ENCODE measurements around the gene ZNF2.

ZNF2 gene

DNA sequence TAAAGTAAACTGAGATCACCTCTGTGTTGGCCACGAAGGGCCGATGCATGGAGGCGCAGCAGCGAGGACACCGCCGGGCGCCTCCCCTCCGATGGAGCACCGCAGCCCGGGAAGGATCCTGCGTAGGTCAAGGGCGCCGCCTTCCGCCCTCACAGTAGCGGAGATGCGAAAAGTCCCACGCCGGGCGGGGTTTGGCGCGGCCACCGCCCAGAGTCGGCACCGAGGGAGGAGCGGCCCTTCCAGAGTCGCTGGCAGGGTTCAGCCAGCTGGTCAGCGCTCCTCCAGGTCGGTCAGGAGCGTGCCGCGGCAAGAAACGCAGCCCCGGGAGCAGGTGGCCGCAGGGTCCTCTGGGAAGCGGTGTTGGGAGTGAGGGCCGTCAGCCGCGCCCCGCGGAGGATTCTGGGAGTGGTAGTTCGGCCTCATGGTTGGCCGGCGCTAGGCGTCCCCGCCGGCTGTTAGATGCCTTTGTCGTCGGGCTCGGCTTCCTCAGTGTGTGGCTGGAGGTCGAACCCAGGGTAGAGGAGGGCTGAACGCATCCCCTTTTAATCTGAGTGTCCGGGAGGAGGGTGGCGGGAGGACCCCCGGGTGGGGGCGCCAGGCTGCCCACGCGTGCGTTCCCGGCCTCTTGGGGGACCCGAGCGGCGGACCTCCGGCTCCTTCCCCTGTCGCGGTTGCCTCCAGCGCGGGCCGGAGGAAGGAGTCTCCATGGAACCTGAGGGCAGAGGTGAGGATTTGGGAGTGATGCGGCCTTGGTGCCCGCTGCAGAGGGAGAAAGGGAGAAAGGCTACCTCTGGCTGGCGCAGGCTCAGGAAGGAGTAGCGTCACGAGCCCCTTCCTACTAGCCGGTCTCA, 41.7 kb downstream of the ZNF2 start, which contains the start of gene ZNF892:
ZNF892 (plus strand) TSS at position 411 of the 851 bp plus-strand sequence; CDS start at position 706, 295 bp downstream.
- peak; percentile 77 for DNase-seq

- no peak for DNase-seq
Measured at GRCh38 chr2:95208106-95208505, 42.5 kb downstream of the ZNF2 start.

DNA sequence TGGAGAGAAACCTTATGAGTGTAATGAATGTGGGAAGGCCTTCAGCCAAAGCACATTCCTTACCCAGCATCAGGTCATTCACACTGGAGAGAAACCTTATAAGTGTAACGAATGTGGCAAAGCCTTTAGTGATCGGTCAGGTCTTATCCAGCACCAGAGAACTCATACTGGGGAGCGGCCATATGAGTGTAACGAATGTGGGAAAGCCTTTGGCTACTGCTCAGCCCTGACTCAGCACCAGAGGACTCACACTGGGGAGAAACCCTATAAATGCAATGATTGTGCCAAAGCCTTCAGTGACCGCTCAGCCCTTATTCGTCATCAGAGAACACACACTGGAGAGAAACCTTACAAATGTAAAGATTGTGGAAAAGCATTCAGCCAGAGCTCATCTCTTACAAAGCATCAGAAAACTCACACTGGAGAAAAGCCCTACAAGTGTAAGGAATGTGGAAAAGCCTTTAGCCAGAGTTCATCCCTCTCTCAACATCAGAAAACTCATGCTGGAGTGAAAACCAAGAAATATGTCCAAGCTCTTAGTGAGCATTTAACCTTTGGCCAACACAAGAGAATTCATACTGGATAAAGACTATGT, 49.5 kb downstream of the ZNF2 start:
- DNase-seq, result no peak

GRCh38 chr2:95220449-95220848, 54.8 kb downstream of the ZNF2 start:
- no peak for DNase-seq

DNA sequence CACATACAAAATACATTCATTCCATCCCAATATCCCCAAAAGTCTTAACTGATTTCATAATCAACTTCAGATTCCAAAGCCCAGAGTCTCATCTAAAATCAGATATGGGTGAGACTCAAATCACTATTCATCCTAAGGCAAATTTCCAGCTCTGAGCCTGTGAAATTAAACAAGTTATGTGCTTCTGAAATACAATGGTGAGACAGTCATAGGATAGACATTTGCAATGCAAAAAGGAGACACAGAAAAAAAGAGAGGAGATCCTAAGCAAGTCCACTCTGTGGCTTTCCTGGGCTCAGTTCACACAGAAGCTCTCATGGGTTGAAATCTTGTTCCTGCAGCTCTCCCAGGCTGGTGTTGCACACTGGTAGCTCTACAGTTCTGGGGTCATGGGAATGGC, 60.0 kb downstream of the ZNF2 start:
- no peak for DNase-seq

DNA sequence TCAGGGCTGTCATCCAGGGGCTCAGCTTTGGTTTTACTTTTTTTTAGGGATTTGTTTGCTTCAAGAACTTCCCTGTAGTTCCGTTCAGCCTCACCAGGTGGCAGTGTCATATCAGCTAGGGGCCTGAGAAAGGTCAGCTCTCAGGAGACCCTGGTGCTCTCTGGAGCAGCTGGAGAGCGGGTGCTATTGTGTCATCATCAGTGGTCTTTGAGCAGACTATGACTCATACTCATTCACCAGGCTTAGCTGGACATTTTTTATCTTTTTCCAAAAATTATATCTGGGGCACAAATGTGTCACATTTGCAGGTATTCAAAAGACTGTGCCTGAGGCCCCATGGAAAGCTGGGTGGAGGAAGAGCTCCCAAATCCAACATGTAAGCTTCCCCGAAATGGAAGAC, 66.1 kb downstream of the ZNF2 start:
- peak; percentile 43 for DNase-seq

- no peak for DNase-seq
Measured at GRCh38 chr2:95232232-95232631, 66.6 kb downstream of the ZNF2 start.
